ENCODE results near the gene STOML1.

STOML1 gene

GRCh38 chr15:73935547-73935946 is 56.5 kb downstream of the STOML1 start:
- DNase-seq (ENCODE audit: insufficient read length, low spot score) (no peak), FAIRE-seq (no peak)

- FAIRE-seq (no peak), DNase-seq (ENCODE audit: insufficient read length, low spot score) (no peak)
Measured at GRCh38 chr15:73934281-73934680, 57.8 kb downstream of the STOML1 start.

- no peak for FAIRE-seq
- DNase-seq (ENCODE audit: insufficient read length, low spot score) = no peak
Measured at GRCh38 chr15:73932381-73933191, 59.5 kb downstream of the STOML1 start.

GRCh38 chr15:73931441-73931840 is 60.7 kb downstream of the STOML1 start:
- no peak for DNase-seq (ENCODE audit: insufficient read length, low spot score)
- no peak for FAIRE-seq

GRCh38 chr15:73930790-73931281 is 61.3 kb downstream of the STOML1 start:
- DNase-seq (ENCODE audit: insufficient read length, low spot score) = no peak
- FAIRE-seq = no peak

GRCh38 chr15:73930371-73930770 is 61.7 kb downstream of the STOML1 start:
- FAIRE-seq (no peak), DNase-seq (ENCODE audit: insufficient read length, low spot score) (no peak)

- no peak for FAIRE-seq
- DNase-seq (ENCODE audit: insufficient read length, low spot score) = no peak
Measured at GRCh38 chr15:73928971-73929627, 63.0 kb downstream of the STOML1 start.
